T-helper 2 cell (primary cell): ENCODE measurements around the gene INF2.

Experiments used
- DNase-seq, 5 experiments: peaks; one replicate each; pipeline versions ENCODE4 v3.0.0 to v3.0.0-alpha.2; 2012 to 2022

INF2 gene

DNA sequence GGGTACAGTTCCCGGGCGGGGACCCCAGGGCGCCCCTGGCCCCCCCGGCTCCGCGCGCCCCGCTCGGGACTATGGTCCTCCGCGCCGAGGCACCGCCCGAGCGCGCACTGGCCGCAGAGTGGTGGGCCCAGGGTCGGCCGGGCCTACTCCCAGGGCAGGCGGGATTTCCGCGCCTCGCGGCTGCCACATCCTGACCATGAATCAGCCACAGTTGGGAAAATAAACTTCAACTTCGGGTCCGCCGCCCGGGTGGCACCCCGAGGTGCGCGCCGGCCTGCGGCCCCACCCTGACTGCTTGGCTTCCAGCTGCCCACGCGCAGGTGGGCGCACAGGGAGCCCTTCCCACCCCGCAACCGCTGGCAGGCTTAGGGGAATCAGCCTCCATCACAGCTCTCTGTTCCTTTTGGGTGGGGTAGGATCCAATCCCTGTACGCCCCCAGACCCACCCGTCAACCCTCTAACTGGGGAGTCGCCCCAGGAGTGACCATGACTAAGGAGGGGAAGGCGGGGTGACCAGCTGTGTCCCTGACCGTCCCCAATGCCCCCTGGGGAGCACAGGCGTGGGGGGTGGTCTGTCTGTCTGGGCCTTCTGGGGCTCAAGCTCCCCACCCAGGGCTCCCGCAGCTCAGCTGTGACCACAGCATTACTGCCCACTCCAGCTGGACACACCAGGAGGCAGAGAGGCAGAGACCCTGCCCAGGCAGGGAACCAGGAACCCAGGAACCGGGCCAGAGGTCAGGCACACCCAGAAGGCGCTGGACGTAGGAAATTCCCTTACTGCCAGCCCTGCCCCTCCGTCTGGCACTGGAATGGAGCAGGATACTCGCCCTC is 678 bp downstream of the INF2 start:
- peak in 1 of 5 experiments; percentile 25 for DNase-seq

DNA sequence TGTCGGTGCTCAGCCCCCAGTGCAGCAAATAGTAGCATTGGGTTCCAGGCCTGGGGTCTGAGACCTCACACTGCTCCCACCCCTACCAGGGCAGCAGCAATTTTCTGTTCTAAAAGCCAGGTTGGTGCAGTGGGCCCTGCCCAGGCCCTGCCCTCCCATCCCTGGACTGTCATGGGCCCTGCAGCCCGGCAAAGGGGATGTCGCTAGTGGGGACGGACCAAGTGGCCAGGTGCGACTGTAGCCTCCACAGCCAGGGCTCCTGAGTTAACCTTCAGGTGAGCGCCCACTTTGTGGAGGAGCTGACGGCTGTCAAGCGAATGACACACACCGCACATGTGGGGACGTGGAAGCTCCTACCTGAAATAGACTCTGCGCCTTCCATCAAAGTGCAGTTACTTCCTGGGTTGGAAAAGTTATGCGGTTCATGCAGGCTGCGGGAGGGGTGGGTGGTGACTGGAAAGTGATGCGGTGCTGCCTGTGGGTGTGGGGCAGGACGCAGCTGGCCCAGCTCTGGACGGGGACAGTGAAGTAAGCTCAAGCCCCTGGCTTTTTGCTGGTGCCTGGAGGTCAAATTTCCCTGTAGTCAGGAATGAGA is 1.5 kb downstream of the INF2 start:
- no peak for DNase-seq

GRCh38 chr14:104691546-104692260 is 2.3 kb downstream of the INF2 start:
- DNase-seq: no peak

DNA sequence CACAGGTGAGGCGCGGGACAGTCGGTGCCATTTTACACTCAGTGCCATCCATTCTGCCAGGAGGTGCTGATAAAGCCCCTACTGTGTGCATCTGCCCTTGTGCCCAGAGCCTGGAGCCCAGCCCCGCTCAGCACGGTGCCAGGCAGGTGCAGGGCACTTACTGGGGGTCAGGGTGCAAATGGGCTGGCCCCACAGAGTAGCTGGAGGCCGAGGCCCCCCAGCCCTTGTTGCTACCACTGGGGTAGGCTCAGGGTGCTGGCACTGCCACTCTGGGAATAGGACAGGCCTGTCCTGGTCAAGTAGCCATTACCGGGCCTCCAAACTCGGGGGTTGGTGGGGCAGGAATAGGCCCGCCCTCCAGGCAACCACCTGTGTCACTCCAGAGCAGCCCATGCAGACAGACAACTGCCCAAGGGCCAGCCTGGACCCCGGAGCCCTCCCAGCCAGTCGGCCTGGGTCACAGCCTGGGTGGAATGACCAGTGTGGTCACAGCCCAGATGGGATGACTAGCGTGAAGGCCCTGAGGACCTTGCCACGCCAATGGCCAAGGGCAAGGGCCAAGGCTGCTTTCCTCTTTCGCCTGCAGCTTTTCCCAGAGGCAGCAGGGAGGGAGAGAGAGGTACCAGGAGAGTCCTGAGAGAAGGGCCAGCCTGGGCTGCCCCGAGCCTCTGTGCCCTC is 3.0 kb downstream of the INF2 start:
- no peak for DNase-seq

DNA sequence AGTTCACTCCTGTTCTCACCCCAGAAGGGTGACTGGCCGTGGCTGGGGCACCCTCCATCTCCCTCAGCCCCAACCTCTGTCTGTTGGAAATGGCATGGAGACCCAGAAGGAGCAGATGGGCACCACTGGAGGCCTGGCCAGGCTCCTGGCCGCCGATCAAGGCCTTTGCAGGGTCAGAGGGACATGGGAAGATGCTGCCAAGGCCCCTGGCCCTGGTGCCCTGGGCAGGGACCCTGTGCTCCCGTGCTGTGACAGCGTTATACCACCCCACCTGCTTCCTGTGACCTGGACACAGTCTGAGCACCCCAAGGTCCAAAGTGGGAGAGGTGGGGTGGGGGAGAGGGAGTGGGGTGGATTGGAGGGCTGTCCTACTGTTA is 3.5 kb downstream of the INF2 start:
- DNase-seq: no peak

DNA sequence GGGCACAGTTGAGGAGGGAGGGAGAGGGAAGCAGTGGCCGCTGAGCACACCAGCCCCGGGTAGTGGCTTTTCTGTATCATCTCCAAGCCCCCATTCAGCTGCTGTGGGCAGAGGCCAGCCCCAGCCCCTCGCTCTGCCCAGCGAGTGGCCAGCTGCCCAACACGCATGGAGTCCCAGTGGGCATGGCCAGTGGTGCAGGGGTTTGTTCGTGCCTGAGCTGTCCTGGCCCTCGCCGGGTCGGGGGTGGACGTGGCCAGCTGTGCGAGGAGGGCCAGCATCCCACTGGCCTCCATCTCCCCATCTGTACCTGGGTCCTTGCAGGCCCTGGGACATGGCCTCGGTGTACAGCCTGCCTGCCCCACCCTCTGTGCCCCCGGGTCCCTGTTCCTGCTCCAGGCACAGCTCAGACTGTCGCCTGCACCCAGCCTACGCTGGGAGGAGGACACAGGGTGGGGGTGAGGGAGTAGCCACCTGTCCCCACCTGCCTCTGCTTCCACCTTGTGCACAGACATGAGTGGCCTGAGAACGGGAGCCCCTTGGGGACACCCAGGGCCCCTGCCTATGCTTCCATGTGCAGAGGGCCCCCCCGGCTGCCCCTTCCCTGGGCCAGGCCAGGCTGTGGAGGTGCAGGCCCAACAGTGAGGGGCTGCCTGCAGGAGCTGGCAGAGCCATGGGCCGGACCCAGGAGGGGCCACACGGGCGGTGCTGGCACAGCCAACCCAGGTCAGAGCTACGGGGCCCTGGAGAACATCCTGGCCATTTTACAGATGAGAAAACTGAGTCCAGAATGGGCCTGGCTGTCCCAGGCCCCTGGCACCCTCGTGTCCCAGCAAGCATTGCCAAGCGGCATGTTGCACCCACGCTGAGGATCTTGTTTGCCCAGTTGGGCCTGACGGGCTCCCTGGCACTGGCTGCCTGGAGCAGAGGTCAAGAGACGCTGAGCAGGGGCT is 4.3 kb downstream of the INF2 start:
- DNase-seq: no peak

DNA sequence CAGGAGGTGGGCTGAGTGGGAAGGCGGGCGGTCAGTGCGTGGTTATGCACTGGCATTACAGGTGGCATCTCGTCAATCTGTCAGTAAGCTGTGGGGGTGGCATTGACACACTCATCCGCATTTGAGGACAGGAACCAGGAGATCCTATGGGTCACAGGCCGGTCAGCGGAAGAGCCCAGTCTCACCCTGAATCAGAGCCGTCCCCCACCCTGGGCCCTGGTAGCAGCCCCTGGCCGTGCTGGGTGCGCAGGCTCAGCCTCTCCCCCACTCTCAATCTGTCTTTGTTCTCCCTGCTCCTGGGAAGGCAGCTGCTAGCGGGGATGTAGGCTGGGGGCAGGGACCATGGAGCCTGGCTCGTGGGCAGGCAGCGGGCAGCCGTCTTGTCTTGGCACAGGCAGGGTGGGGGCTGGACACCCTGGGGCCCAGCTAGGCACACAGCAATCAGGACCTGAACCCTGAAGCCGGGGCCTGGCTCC is 5.1 kb downstream of the INF2 start:
- no peak for DNase-seq

DNA sequence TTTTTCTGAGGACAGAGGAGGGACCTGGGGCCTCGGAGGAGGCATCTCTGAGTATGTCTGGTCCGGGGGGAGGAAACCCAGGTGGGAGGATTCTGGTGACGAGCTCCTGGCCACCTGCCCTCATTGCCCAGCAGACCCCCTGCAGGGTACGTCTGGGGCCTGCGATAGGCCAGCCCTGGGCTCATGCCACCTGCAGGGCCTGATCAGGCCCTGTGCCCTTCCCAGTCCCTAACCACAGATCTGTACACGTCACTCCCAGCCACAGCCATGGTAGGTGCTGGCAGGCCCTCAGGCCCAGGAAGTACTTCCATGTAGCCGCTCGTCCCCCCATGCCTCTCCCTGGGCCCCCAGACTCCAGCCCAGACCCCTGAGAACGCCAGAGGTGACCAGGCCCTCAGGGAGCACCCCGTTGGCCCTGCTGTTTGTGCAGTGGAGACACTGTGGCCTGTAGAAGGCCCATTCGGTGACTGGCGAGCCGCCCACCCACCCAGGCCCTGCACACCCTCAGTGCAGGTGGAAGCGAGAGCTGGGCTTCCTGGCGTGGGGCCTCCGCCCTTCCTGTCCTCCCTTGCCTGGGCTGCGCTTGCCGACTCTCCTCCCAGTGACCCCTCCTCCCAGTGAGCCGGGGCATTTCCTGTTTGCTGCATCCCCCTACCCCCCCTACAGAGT is 5.7 kb downstream of the INF2 start:
- peak in 2 of 5 experiments; percentile 29 to 79 for DNase-seq

GRCh38 chr14:104695660-104696000 is 6.2 kb downstream of the INF2 start:
- no peak for DNase-seq

DNA sequence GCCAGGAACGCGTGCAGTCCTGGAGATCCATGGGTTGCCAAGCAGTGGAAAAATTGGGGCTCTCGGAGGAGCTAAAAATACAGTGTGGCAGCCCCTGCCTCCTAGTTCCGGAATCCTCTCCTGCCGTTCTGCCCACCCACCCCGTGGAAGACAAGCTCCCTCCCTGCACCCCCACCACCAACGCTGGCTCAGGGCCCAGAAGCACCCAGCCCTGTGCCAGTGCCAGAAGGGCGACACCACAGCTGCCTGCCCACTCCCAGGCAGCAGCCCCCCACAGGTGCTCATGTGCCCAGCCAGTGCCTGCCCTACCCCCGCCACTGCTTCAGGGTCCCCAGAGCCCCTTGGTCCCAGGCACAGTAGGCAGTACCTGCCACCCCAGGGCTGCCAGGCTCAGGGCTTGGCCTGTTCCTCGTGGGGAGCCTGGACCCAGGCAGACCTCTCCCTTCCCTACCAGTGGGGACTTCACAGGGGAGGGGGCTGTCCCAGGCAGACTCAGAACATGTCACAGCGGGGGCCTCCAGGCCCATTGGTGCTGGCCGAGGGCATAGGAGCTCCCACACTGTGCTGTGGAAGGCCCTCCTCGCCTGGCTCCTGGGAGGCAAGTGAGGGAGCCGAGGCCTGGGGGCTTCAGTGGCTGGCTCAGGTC is 7.4 kb downstream of the INF2 start:
- DNase-seq: no peak

DNA sequence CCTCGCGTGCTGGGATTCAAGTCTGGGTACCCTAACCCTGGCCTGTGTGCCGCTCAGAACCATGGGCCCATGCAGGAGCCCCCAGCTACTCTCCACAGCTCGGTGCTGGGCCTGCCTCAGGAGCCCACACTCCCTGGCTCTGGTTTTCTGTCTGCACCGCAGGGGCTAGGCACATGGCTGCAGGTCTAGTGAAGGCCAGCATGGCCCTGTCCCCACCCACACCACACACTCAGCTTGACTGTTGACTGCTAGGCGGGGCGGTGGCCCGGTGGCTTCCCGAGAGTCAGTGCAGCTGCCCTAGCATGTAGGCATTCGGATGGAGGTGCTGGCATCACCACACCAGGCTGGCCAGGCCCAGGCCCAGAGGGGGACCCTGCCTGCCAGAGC is 7.9 kb downstream of the INF2 start:
- DNase-seq: no peak

DNA sequence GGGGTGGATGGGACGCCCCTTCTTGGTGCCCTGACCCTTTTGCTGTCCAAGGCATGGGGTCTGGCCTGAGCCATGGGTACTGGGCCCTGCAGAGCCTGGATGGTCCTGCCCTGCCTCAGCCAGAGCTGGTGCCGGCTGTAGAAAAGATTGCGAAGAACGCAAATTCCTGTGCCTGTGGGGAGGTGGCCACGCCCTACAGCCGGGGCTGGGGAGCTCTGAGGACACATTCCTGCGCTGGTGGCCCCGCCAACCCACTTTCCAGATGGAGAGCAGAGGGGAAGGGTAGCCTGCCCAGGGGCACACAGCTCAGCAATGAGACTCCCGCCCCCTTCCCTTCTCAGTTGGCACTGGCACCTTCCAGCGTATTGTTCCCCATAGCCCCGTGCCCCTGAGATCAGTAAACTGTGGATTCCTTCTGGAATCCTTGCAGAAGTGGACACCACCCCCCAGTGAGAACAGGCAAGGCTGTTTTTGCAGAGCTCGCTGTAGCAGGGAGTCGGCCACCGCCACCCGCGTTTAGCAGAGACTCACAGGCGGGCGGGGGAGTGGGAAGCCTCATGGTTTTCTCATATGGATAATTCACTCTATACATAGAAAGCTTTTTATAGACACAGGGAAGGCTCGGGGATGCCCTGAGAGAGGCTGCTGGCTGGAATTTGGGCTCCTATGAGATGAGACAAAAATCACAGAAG is 8.6 kb downstream of the INF2 start:
- no peak for DNase-seq

DNA sequence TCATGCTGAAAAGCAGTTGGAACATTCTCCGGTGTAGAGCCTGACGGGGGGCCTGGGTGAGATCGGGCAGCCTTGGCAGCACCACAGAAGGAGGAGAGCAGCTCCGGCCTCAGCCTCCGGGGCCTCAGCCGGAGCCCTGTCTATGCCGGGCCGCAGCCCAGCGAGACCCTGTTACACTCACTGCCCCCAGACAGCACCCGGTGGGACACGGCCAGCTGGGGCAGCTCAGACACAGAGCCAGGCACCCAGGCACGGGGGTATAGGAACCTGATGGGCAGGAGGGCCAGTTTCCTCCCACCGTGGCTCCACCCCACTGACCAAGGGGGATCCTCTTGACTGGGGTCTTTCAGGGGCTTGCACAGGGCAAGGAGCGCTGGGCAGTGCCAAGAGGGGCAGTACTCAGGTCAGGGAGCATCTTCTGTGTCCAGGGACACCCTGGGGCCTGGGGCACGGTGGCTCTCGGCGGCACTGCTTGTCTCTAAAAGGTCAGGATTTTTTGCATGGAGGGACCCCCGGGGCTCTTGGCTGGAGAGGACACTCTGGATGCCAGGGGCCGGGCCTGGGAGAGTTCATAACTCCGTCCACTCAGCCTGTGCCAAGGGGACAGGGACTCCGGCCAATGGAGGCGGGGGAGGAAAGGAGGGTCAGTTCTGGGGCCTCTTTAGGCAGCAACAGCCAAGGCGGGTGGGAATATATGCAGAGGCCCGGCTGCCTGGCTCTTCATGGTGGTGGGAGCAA is 9.4 kb downstream of the INF2 start:
- no peak for DNase-seq

DNA sequence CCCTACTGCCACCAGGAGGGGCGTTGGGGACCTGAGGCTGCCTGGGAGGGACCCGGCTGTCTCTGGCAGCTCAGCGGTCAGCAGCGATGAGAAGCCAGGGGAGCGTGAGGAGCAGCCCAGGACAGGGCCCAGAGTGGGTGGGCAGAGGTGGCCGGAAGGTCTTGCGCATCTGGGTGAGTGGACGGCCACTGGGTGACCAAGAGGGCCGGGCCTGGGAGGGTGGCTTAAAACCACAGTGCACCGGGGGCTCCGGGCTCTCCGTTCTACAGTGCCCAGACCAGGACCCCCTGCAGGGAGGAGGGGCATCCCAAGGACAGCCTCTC is 10.0 kb downstream of the INF2 start:
- DNase-seq: no peak

- DNase-seq: no peak
Measured at GRCh38 chr14:104700225-104700651, 10.8 kb downstream of the INF2 start.

GRCh38 chr14:104700747-104701217 is 11.4 kb downstream of the INF2 start:
- DNase-seq: no peak

DNA sequence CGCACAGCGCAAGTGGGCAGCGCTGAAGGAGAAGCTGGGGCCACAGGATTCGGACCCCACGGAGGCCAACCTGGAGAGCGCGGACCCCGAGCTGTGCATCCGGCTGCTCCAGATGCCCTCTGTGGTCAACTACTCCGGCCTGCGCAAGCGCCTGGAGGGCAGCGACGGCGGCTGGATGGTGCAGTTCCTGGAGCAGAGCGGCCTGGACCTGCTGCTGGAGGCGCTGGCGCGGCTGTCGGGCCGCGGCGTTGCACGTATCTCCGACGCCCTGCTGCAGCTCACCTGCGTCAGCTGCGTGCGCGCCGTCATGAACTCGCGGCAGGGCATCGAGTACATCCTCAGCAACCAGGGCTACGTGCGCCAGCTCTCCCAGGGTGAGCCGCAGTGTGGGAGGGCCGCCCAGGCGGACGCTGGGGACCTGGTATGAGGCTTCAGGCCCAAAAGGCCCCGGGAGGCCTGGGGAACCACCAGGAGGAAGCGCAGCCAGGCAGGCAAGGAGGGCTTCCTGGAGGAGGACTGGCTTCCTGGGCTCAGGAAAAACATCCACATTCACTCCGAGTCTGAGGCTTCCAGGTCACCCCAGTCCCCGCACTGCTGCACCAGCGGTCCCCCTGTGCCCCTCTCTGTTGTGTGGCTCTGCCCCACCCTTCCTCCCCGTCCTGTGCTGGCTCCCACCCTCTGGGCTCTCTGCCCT is 12.1 kb downstream of the INF2 start:
- no peak for DNase-seq

- no peak for DNase-seq
Measured at GRCh38 chr14:104702106-104702505, 12.7 kb downstream of the INF2 start.

DNA sequence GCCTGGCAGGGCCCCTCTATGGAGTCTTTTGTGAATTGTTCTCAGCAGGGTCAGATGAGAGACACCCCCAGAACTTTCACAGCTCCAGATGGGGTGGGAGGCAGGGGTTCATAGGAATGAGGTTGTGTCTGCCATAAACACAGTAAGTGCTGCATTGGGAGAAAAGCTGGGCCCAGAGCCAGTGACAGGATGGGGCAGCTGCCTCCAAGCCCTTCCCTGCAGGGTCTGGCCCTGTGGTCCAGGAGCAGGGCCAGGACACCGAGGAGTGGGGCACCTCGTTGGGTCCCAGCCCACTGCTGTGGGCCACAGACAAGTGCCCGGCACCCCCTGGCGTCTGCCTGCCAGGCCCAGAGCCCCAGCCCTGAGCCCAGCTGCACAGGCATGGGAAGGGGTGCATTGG is 13.3 kb downstream of the INF2 start:
- DNase-seq: no peak
